NT2/D1 (cell line): Measurements from ENCODE around the gene KREMEN1.

Experiments
- SUZ12 ChIP-seq: IDR thresholded peaks from 2 replicates; pipeline ENCODE4 v1.6.1; 2011; ENCODE audit not compliant: insufficient read length, insufficient read depth; ENCODE audit errors: extremely low read depth
- YY1 ChIP-seq: IDR thresholded peaks from 2 replicates; pipeline ENCODE4 v1.6.1; 2011; ENCODE audit not compliant: insufficient read length, insufficient read depth

DNA sequence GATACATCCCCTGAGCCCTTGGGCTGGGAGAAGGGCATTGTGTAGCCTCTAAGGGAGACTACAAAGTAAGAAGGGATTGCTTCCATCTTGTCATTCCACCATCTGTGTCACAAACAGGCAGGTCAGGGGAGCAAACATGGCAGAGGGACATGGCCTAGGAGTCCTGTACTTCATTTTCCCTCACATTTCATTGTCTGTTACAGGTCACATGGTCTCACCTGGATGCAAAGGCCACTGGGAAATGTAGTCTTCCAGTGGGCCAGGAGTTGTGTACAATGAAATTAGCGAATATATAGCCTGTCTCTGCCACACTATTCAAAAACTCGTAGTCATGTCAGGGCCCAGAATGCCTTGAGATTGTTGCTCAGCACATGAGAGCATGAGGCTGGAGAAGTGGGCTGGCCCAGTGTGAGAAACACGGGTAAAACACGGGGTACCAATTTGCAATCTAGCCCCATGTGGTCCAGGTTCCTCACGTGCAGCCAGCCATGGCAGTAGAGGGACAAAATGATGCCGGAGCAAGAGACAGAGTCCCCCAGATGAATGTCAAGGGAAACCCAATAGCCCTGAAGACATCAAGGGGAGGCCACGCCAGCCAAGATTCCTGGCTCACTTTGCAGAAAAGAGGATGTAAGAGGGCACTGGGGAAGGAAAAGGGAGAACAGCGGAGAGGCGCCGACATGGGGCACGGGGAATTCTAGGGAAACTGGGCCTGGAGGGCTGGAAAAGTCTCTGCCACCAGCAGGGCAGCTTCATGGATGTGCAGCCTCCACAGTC, 85.1 kb downstream of the KREMEN1 start:
- TF ChIP-seq YY1 (no peak), SUZ12 (no peak)
